Retinal pigment epithelial cell (primary cell): ENCODE results near the gene TLK2.
"Not testable (repeated sequence)": the region's sequence is repeated elsewhere in the genome, so short reads cannot be mapped to it uniquely, and the experiment has no call there.

ENCODE experiments used
- DNase-seq: peaks from one replicate; pipeline ENCODE4 v3.0.0-alpha.2; 2010; ENCODE audit warnings: low read depth
- H3K4me3 ChIP-seq: 2 replicates; pipeline ENCODE4 v1.5.1; 2011; ENCODE audit warnings: mild to moderate bottlenecking, low read length, control low read depth, moderate library complexity

TLK2 gene

DNA sequence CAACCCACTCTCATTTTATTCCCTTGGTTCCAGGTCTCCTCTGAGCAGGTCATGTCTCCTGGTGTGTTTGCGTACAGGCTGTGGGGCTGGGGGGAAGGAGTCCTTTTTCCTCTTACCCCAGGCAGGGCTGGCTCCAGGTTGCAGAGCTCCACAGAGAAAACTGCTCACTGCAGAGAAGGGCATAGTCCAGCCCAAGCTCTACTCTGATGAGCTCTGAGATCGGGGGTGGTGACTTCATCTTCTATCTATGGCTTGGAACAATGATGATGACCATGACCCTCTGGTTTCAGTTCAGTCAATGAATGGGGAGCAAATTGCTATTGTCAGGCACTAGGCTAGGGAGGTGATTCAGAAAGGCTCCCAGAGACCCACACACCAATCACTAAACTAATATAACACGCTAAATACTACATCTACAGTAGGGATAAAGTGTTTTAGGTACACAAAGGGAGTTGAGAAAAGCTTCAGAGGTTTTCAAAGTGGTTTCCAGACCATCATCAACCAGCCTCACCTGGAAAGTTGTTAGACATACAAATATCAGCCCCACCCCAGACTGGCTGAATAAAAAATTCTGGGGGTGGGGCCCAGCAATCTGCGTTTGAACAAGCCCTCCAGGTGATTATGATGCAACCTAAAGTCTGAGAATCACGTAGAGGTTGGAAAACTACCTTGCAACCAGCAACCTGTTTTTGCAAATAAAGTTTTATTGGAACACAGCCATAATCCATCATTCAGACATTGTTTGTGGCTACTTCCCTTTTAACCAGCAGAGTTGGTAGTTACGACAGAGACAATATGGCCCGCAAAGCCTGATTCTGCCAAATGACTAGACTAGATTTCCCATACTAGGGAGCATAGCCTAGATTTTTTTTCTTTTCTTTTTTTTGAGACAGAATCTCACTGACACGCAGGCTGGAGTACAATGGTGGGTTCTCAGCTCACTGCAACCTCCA lies 5.3 kb upstream of the TLK2 start:
- not testable (repeated sequence) for H3K4me3 ChIP-seq, DNase-seq

- not testable (repeated sequence) for H3K4me3 ChIP-seq, DNase-seq
These were observed 1.5 kb upstream of the TLK2 start for GRCh38 chr17:62477111-62477510.

- peak overlapping the region; percentile 51 for H3K4me3 ChIP-seq
- not testable (repeated sequence) for DNase-seq
These were observed 762 bp upstream of the TLK2 start for GRCh38 chr17:62477718-62478408.

DNA sequence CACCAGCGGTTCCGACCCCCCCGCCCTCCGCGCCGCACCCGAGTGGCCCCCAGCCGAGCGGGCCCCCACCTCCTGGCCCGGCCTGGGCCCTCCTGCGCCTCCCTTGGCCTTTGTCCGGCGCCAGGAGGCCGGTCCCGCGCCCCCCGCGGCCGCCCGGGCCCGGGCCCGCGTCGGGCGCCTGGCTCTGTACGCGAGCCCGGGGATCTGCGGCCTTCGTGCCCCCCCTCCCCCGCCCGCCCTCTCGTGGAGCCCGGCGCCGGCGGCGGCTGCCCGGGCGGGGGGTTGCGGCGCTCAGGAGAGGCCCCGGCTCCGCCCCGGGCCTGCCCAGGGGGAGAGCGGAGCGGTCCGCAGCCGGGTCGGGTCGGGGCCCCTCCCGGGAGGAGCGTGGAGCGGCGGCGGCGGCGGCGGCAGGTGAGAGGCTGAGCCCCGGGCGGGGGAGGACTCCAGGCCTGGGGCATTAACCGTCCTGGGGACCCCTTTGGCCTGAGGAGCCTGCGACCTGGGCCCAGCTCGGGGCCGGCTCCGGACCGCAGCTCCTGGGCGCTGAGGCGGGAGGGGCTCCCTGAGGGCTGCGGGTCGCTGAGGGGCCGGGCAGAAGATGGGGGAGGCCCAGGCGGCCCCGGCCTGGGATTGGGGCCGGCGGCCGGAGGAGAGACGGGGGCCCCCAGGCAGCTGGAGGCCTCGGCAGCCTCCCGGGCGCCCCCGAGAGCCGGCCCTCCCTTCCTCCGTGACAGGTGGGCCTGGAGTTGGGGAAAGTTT lies 434 bp downstream of the TLK2 start:
- peak overlapping the region; percentile 75 for H3K4me3 ChIP-seq
- DNase-seq, result not testable (repeated sequence)

- H3K4me3 ChIP-seq, result peak overlapping the region; percentile 75
- not testable (repeated sequence) for DNase-seq
These were observed 1.1 kb downstream of the TLK2 start for GRCh38 chr17:62479639-62480258.

- not testable (repeated sequence) for H3K4me3 ChIP-seq, DNase-seq
These were observed 3.9 kb downstream of the TLK2 start for GRCh38 chr17:62482553-62482952.

- H3K4me3 ChIP-seq, DNase-seq: not testable (repeated sequence)
These were observed 12.4 kb downstream of the TLK2 start for GRCh38 chr17:62490990-62491389.

- not testable (repeated sequence) for H3K4me3 ChIP-seq, DNase-seq
These were observed 14.5 kb downstream of the TLK2 start for GRCh38 chr17:62493049-62493655.

GRCh38 chr17:62494073-62494472 lies 15.4 kb downstream of the TLK2 start:
- H3K4me3 ChIP-seq, DNase-seq: not testable (repeated sequence)

DNA sequence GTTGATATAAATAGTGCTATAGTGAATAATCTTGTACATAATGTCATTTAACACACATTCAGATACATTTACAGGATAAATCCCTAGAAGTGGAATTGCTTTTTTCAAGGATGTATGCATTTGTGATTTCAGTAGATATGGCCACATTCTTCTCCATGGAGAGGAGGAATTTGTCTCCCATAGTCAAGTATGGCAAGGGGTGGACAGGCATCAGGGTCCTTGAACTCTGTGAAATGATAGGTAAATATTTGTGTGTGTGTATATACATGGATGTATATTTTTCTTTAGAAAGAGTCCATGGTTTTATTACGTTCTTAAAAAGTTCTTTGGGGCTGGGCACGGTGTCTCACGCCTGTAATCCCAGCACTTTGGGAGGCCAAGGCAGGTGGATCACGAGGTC lies 17.7 kb downstream of the TLK2 start:
- not testable (repeated sequence) for H3K4me3 ChIP-seq, DNase-seq

DNA sequence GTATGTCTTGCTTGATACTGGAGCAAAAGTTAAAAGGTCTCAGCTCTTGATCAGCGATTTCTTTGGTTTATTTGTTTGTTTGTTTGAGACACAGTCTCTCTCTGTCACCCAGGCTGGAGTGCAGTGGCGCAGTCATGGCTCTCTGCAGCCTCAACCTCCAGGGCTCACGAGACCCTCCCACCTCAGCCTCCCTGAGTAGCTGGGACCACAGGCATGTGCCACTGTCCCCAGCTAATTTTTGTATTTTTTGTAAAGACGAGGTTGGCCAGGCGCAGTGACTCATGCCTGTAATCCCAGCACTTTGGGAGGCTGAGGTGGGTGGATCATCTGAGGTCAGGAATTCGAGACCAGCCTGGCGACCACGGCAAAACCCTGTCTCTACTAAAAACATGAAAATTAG lies 20.2 kb downstream of the TLK2 start:
- not testable (repeated sequence) for DNase-seq, H3K4me3 ChIP-seq

- not testable (repeated sequence) for DNase-seq, H3K4me3 ChIP-seq
These were observed 21.8 kb downstream of the TLK2 start for GRCh38 chr17:62500463-62500862.

DNA sequence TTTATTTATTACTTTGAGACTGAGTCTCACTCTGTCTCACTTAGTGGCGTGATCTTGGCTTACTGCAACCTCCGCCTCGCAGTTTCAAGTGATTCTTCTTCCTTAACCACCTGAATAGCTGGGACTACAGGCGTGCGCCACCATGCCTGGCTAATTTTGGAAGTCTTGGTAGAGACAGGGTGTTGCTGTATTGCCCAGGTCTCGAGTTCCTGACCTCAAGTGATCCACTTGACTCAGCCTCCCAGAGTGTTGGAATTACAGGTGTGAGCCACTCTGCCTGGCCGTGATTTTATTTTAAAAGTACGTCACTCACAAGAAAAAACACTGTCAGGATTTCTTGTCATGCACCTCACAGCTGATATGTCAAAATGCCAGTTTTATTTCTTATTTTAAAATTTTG lies 26.2 kb downstream of the TLK2 start:
- not testable (repeated sequence) for DNase-seq

DNA sequence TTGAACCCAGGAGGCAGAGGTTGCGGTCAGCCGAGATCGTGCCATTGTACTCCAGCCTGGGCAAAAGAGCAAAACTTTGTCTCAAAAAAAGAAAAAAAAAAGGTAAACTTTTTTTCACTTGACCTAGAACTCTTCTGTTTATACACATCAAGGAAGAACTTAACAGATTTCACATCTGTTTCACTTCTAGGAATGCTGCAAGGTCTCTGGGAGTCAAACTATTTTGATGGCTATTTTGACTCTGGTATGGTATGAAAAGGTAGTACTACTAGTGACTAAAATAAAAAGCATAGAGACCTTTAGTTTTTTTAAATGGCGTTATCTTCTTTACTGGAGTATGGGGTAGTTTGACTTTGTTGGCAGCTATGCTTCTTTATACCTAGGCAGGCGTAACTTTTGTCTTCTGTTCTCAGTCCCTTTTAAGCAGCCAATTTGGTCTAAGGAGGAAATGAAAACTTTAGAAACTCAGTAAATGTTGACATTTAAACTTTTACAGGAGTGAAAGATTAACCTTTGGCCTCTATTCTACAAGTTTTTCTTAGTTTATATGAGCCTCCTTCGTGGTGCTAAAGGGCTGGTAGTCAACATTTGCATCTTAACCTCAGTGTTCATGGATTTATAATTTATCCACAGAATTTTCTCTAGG lies 28.7 kb downstream of the TLK2 start:
- H3K4me3 ChIP-seq, DNase-seq: not testable (repeated sequence)

More for the DNA sequence above, 26.2 kb downstream of the TLK2 start:
- not testable (repeated sequence) for H3K4me3 ChIP-seq

GRCh38 chr17:62510247-62510819 lies 31.7 kb downstream of the TLK2 start:
- DNase-seq, H3K4me3 ChIP-seq: not testable (repeated sequence)

DNA sequence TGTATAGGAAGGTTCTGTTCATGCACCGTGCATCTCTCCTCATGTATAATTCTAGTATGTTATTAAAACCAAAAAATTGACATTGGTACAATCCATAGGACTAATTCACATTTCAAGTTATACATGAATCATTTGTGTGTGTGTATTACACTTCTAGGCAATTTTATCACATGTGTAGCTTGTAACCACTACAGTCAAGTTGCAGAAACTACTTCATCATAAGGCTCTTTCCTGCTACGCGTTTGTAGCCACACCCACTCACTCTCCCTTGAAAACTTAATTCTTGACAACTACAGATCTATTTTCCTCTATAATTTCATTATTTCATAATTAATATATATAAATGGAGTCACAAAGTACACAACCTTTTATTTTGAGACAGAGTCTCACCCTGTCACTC lies 32.4 kb downstream of the TLK2 start:
- not testable (repeated sequence) for H3K4me3 ChIP-seq, DNase-seq

- not testable (repeated sequence) for DNase-seq, H3K4me3 ChIP-seq
These were observed 37.8 kb downstream of the TLK2 start for GRCh38 chr17:62516376-62516775.

DNA sequence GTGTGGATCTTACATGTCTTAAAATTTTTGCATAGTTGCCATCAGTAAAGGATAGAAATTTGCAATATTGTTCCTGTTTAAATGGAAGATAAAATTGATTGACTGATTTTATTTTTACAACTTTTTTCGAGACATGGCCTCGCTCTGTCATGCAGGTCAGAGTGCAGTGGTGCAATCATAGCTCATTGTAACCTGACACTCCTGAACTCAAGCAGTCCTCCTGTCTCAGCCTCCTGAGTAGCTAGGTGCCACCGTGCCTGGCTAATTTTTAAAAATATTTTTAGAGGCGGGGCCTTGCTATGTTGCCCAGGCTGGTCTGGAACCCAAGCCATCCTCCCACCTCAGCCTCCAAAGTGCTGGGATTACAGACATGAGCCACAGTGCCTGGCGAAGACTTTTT lies 42.7 kb downstream of the TLK2 start:
- DNase-seq, H3K4me3 ChIP-seq: not testable (repeated sequence)
